NOMO-1 (cell line): ENCODE data around the gene PDE7B.

Experiments
- DNase-seq, 2 experiments: peaks; one replicate each; lab custom pipeline; 2025; ENCODE audit not compliant: unreplicated experiment in 2 of 2; lab: John Stamatoyannopoulos, UW

Gene PDE7B

DNA sequence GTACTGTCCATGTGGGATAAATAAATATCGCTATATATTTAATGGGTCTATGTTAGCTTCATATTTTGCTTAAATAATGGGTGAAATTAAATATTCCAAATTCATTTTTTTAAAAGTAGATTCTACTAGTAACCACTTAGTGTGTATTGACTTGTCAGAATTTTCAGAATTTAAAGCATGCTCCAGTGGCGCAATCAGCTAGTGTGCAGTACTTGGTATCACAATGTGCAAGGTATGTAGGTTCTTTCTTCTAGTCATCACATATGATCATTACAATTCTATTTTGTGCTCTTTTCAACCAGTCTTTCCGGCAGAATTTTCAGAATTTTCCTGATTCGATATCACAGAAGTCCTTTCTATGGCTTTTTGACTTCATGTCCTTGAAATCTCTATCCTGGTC, 32.6 kb downstream of the PDE7B start:
- no peak for DNase-seq

- no peak for DNase-seq
Measured at GRCh38 chr6:135887069-135887468, 35.6 kb downstream of the PDE7B start.

DNA sequence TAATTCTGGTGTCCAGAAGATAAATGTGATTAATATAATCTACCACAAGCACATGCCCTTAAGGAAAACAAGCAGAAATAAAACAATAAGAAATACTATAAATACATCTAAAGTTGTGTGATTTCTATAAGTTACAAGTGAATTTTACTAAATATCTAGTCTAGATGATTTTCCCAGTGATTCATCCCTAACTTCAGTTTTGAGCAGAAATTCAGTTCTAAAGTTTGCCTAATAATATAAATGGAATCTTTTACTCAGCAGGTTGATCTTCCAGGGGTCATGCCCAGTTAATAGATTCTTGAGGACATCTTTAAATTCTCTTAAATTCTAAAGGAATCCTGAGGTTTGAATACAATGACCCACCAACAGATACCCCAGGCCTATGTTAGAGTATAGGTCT, 37.3 kb downstream of the PDE7B start:
- DNase-seq: no peak

- no peak for DNase-seq
Measured at GRCh38 chr6:135890876-135891275, 39.4 kb downstream of the PDE7B start.

DNA sequence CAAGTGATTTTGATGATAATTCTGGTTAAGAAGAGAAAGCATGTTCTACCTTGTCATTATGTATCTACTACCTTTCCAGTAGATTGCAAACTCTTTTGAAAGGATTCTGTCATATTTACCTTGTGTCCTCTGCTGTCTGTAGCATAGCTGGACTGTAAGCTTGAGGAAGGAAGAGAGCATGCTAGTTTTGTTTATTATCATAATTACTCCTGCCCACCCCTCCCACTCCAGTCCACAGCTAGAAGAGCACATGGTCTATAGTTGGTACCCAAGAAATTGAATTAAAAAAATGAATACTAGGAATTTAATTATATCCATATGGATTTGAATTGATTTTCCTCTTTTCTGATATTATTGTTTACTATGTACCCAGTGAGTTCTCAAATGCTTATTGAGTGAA, 40.2 kb downstream of the PDE7B start:
- DNase-seq: no peak

DNA sequence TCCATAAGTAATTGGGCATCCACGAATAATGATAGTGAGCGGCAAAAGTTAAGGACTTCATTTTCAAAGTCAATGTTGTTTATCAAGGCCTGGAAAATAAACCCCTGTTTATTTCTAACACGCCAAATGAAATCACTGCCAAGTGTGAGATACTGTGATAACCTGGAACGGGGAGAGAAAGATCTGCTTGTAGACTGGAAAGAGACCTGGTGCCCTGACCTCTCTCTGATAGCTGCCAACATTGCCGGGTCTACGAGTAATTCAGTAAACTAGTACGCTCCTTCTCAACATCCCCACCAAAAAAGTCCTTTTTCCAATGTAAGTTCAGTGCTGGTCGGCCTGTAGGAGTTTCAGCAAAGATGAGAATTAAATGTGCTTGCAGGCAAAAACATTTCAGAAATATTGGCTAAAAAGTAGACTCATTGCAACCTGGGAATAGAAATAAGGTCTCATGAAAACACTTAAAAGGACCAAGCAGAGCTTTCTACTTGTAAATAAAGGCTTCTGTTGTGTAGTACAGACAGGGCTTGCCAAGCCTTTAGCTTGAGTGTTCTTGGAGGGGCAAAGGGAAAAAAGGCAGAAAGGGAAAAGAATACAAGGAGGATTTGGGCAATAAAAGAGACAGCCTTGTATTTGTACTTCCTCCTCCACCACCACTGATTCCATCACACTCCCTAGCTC, 43.9 kb downstream of the PDE7B start:
- no peak for DNase-seq

DNA sequence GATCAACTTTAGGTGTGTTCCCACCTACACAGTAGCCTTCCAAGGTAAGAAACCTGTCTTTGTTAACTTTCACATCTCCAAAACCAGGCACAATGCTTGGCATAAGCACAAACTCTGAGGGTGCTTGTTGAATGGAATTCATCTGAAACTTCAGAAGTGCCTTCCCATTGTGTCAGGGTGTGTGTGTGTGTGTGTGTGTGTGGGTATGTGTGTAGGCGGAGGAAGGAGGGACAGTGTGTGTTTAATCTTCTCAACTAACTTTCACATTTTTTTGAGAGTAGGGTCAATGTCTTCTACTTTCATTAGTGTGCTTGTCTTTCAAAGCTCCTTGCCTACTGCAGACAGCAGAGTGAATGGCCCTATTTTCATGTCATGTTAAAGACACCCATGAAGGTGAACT, 45.6 kb downstream of the PDE7B start:
- DNase-seq: no peak

- no peak for DNase-seq
Measured at GRCh38 chr6:135901774-135902524, 50.4 kb downstream of the PDE7B start.

- DNase-seq: no peak
Measured at GRCh38 chr6:135902756-135903331, 51.3 kb downstream of the PDE7B start.

DNA sequence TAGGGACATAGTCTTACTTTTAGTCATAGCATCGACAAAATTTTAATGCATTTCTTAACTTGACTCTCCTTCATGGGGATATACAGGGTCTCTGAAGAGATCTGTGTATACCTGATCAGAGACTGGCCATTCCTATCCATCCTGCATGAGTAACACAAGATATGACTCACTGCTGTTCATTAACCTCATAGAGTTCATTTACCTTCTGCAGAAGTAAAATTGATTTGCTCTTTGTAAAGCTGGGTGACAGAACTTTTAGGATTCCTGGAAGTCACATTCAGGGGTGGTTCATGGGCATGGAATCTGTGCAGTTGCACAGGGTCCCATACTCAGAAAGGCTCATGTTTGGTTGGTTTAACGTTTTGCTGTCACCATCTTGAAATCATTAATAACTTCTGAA, 53.2 kb downstream of the PDE7B start:
- no peak for DNase-seq

GRCh38 chr6:135905604-135906300, 54.3 kb downstream of the PDE7B start:
- DNase-seq: no peak

DNA sequence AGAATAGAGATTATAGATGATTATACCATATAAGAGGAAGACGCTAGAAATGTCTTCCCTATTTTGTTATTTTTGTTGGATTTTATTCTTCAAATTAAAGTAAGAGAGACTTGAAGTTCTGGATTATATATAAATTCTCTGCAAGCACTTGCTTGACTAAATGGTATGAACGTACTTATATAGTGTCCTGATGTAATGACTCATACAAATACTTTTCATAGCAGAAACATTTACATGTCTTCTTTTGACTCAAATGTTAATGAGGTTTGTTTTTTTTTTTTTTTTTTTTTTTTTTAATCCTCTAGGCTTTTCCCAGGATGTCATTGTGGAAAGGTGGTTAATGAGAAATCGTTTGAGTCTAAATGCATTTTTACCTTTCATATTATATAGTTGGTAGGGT, 55.0 kb downstream of the PDE7B start:
- DNase-seq: no peak

- DNase-seq: no peak
Measured at GRCh38 chr6:135906972-135907465, 55.5 kb downstream of the PDE7B start.

DNA sequence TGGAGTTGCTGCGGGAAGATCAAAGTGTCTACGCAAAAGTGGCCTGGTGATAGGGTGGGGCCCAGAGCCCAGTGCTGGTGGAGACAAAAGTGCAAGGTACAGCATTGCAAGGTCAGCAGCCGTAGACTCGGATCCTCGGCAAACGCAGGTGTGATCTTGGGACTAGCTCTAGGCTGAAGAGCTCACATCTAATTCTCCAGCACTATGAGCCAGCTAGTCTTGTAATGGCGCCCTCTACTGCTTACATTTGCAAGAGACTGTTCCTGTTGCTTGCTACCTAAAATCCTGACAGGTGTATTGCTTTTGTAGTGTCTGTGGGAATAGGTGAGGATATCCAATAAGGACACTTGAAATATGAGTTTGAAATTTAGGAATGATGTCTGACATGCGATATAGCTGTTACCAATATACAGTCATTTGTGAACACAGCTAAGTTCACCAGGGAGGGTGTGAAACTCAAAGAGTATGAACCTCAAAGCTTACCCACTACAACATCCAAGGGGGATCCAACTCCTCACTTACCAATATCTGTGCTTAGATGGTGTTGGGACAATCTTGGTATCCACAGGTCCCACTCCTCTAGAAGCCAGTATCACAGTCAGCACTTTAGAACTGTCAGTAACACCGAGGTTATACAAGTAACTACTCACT, 58.4 kb downstream of the PDE7B start:
- peak; percentile 37 to 61 for DNase-seq

GRCh38 chr6:135910790-135911618, 59.5 kb downstream of the PDE7B start:
- no peak for DNase-seq

GRCh38 chr6:135913785-135914184, 62.3 kb downstream of the PDE7B start:
- no peak for DNase-seq

- no peak for DNase-seq
Measured at GRCh38 chr6:135919026-135919425, 67.5 kb downstream of the PDE7B start.

DNA sequence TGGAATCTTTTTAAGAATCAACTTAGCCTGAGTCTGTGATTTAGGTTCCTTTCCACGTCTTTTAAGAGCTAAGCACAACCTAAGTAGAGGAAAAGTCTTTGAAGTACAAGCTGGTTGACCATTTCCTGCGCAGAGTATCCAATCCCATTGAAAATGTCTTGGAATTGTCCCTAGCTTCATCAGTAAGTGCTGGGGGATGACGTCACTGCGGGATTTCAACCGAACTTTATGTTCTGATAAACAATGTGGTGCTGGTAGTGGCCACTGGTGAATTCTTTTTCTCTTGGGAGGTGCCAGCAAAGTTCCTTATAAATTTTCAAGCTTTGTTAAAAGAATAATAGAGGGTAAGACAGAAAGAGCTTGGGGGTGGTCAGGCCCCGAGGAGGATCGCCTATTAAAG, 69.2 kb downstream of the PDE7B start:
- no peak for DNase-seq

GRCh38 chr6:135921188-135921587, 69.7 kb downstream of the PDE7B start:
- no peak for DNase-seq

DNA sequence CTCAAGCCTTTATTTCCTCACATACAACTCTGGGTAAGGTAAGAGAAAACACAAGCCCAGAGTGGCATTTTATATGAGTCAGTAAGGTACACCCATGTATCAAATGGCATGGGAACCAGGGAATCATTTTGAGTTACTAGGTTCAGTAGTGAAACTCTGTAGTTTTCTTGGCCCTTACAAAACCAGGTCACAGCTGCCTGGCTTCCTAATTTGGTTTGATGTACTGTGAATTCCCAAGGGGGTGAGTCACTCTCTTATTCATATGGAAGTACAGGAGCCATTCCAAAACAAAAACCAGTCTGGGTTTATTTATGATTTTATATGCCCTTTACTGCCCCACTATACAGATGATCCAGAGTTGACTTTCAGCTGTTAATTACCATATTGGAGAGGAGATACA, 70.7 kb downstream of the PDE7B start:
- no peak for DNase-seq
